Natural killer cell (primary cell): ENCODE measurements around the gene KLK11. TPM values are rescaled to one million over a fixed set of nuclear protein-coding genes. Genes with fewer than 3 reads are reported as not detected.

Experiments
- ATAC-seq, 3 donors: fragments of 150-1000 bp in 2 of 3; fragments of 200-7000 bp in 1 of 3; cut with Tn5 transposase; 1 replicate in 1 of 3; 2 replicates in 2 of 3; pipeline ENCODE4 v1.10.0; 2021; ENCODE audit warnings: mild to moderate bottlenecking in 2 of 3, moderate library complexity in 2 of 3
- DNase-seq, 2 donors: peaks; one replicate each; pipeline versions ENCODE4 v3.0.0 to v3.0.0-alpha.2; 2013 to 2021; ENCODE audit warnings: mixed read lengths in 1 of 2
- H3K27ac ChIP-seq: one replicate; pipeline ENCODE4 v1.5.1; 2013; ENCODE audit warnings: mild to moderate bottlenecking, low read length
- H3K27me3 ChIP-seq: one replicate; pipeline ENCODE4 v1.6.1; 2013; ENCODE audit warnings: low read length; ENCODE audit not compliant: control insufficient read depth, insufficient read depth
- H3K36me3 ChIP-seq: one replicate; pipeline ENCODE4 v1.6.1; 2013; ENCODE audit warnings: low read length; ENCODE audit not compliant: control insufficient read depth, insufficient read depth
- H3K4me1 ChIP-seq: one replicate; pipeline ENCODE4 v1.6.1; 2013; ENCODE audit warnings: low read length; ENCODE audit not compliant: control insufficient read depth, insufficient read depth
- H3K4me3 ChIP-seq: one replicate; pipeline ENCODE4 v1.5.1; 2013; ENCODE audit warnings: low read length
- H3K9me3 ChIP-seq: one replicate; pipeline ENCODE4 v1.6.1; 2013; ENCODE audit warnings: low read length; ENCODE audit not compliant: control insufficient read depth, insufficient read depth
- H3K27ac Mint-ChIP-seq, 2 donors: one replicate each; pipeline ENCODE4 v1.8.0; 2022; ENCODE audit warnings: mild to moderate bottlenecking in 2 of 2, mixed read lengths in 2 of 2, moderate library complexity in 1 of 2
- H3K27me3 Mint-ChIP-seq, 2 donors: one replicate each; pipeline ENCODE4 v1.8.0; 2022; ENCODE audit warnings: low read depth in 2 of 2, mixed read lengths in 2 of 2
- H3K36me3 Mint-ChIP-seq: one replicate; pipeline ENCODE4 v1.8.0; 2022; ENCODE audit warnings: mixed read lengths
- H3K4me1 Mint-ChIP-seq, 2 donors: one replicate each; pipeline ENCODE4 v1.8.0; 2022; ENCODE audit warnings: mixed read lengths in 2 of 2
- H3K4me3 Mint-ChIP-seq: one replicate; pipeline ENCODE4 v1.8.0; 2022; ENCODE audit warnings: mild to moderate bottlenecking, moderate library complexity, mixed read lengths
- H3K9me3 Mint-ChIP-seq, 2 donors: one replicate each; pipeline ENCODE4 v1.8.0; 2022; ENCODE audit warnings: mixed read lengths in 2 of 2
- WGBS: methylation state at CpG from one replicate; pipeline ENCODE4 v1.1.7; 2013; ENCODE audit warnings: missing lambda C conversion rate; ENCODE audit not compliant: insufficient coverage; 5-methylcytosine and 5-hydroxymethylcytosine counted together
- intact Hi-C: fragments of 100-400 bp; cut with micrococcal nuclease; formaldehyde crosslinking; loops from one replicate; pipeline ENCODE4 v1.14.2; 2022
- total RNA-seq, 4 donors: library from RNA; stranded (reverse); fragments of 120-200 nt in 1 of 4; gene quantifications; one replicate each; pipeline versions ENCODE4 v1.2.3 to v1.2.4, GENCODE V29; 2013 to 2022
- TF ChIP-seq, protein P1 (sequence below): fragments of 200-600 bp; IDR thresholded peaks from one replicate; pipeline ENCODE4 v1.8.0; 2022; ENCODE audit warnings: antibody characterized with exemption

Gene KLK11, protein sequence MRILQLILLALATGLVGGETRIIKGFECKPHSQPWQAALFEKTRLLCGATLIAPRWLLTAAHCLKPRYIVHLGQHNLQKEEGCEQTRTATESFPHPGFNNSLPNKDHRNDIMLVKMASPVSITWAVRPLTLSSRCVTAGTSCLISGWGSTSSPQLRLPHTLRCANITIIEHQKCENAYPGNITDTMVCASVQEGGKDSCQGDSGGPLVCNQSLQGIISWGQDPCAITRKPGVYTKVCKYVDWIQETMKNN
- total RNA-seq: not detected
- not detected for total RNA-seq (2013)

DNA sequence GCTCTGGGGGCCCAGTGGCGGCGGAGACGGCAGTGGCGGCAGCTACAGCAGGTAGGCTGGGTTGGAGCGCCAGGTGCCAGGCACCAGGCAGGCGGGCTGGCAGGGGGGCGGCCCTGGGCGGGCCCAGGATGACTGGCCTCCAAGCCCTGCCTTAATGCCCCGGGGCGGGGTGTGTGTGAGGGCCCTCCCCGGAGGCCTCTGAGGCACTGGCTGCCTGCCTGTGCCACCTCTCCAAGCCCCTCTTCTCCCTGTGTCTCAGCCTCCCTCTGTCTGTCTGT is at the start of gene KLK11:
Gene KLK11 (minus strand): TSS at position 63 of the 278 bp plus-strand sequence. CDS start 985 bp downstream, outside the sequence.
- 83% methylated on average over 11 of the region's 11 CpGs for WGBS
- Mint-ChIP-seq H3K27me3 (peaks cover 7 to 32% of the 10 kb centered on the region in 2 donors), H3K9me3 (no peaks in the 10 kb centered on the region), H3K4me3 (no peak within 1 kb of the TSS), H3K27ac (no peak within 1 kb of the TSS), H3K36me3 (no peaks in the 10 kb centered on the region), H3K4me1 (no peaks in the 10 kb centered on the region)
- no peak for ATAC-seq
- DNase-seq: no peak
- Histone ChIP-seq H3K4me3 (no peak within 1 kb of the TSS), H3K9me3 (no peaks in the 10 kb centered on the region), H3K4me1 (no peaks in the 10 kb centered on the region), H3K27ac (no peak within 1 kb of the TSS), H3K27me3 (peaks cover 5% of the 10 kb centered on the region), H3K36me3 (no peaks in the 10 kb centered on the region)
- TF ChIP-seq, protein P1, sequence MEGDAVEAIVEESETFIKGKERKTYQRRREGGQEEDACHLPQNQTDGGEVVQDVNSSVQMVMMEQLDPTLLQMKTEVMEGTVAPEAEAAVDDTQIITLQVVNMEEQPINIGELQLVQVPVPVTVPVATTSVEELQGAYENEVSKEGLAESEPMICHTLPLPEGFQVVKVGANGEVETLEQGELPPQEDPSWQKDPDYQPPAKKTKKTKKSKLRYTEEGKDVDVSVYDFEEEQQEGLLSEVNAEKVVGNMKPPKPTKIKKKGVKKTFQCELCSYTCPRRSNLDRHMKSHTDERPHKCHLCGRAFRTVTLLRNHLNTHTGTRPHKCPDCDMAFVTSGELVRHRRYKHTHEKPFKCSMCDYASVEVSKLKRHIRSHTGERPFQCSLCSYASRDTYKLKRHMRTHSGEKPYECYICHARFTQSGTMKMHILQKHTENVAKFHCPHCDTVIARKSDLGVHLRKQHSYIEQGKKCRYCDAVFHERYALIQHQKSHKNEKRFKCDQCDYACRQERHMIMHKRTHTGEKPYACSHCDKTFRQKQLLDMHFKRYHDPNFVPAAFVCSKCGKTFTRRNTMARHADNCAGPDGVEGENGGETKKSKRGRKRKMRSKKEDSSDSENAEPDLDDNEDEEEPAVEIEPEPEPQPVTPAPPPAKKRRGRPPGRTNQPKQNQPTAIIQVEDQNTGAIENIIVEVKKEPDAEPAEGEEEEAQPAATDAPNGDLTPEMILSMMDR: no peak
- intact Hi-C loops: no loop called here

DNA sequence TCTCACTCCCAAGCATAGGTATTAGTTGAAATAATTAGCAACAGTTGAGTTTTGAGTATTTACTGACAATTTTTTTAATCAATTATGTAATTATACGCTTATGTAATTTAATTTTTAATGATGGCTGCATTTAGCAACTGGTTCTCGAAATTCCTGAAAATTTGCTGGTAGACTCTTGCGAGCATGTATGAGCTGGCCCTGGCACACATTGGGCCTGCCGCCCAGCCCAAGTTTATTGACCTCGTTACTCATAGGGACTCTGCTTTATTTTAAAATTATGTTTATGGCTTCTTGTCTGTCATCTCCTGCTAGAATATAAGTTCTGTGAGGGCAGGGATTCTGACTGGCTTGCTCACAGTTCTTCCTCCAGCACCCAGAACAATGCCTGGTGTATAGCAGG is 49.6 kb upstream of the KLK11 start:
- Histone ChIP-seq H3K9me3 (no peaks in the 10 kb centered on the region), H3K27me3 (no peaks in the 10 kb centered on the region), H3K4me3 (no peak overlapping the region), H3K27ac (no peak overlapping the region), H3K36me3 (no peaks in the 10 kb centered on the region), H3K4me1 (no peaks in the 10 kb centered on the region)
- WGBS: 92% methylated on average over 5 of the region's 5 CpGs
- H3K27ac Mint-ChIP-seq: no peak overlapping the region
- intact Hi-C loops: no loop called here
- no peaks in the 10 kb centered on the region for H3K4me1 Mint-ChIP-seq
- peaks cover 14% of the 10 kb centered on the region for H3K36me3 Mint-ChIP-seq
- H3K9me3 Mint-ChIP-seq: peaks cover 5 to 9% of the 10 kb centered on the region in 2 donors
- TF ChIP-seq, protein P1: no peak
- DNase-seq (no peak), ATAC-seq (no peak)
- peaks cover 9 to 33% of the 10 kb centered on the region in 2 donors for H3K27me3 Mint-ChIP-seq
- H3K4me3 Mint-ChIP-seq: no peak overlapping the region

DNA sequence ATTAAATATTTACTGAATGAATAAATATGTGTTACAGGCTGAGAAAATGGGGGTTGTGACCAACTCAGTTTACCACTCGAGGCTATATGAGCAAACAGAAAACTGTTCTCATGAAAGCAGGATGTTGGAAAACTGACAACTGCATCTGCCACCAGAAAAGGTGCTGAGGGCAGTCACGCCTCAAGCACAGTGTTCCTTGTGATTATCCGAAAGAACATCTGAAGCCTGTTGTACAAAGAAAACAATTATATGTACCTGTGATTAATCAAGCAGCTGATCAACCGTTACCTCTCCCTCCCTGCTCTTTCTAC is 44.6 kb upstream of the KLK11 start:
- no peak overlapping the region for H3K27ac ChIP-seq
- Mint-ChIP-seq H3K9me3 (peaks cover 5 to 9% of the 10 kb centered on the region in 2 donors), H3K4me1 (peaks cover 0 to 2% of the 10 kb centered on the region in 2 donors), H3K4me3 (no peak overlapping the region), H3K27ac (no peak overlapping the region), H3K36me3 (peaks cover 14% of the 10 kb centered on the region), H3K27me3 (peaks cover 21 to 24% of the 10 kb centered on the region in 2 donors)
- peaks cover under 1% of the 10 kb centered on the region for H3K27me3 ChIP-seq
- ATAC-seq: no peak
- intact Hi-C loops: no loop called here
- no peak for DNase-seq
- WGBS: 76% methylated on average over 4 of the region's 4 CpGs
- no peaks in the 10 kb centered on the region for H3K4me1 ChIP-seq
- no peaks in the 10 kb centered on the region for H3K36me3 ChIP-seq
- TF ChIP-seq, protein P1: no peak
- H3K9me3 ChIP-seq: no peaks in the 10 kb centered on the region
- H3K4me3 ChIP-seq: no peak overlapping the region
